Stimulated activated naive CD8-positive, alpha-beta T cell treated with anti-CD3 and anti-CD28 coated beads, Interleukin-15, amount 100 ng/mL, for 72 hours (primary cell): ENCODE data around the gene TCF4.

Experiments used
- ATAC-seq: fragments of 150-1000 bp; cut with Tn5 transposase; 2 replicates; pipeline ENCODE4 v1.10.0; 2021; ENCODE audit warnings: mild to moderate bottlenecking, moderate library complexity
- DNase-seq, 2 donors: peaks; one replicate each; pipeline ENCODE4 v3.0.0; 2021 to 2022
- H3K27ac Mint-ChIP-seq, 2 donors: one replicate each; pipeline ENCODE4 v1.8.0; 2022; ENCODE audit warnings: mild to moderate bottlenecking in 2 of 2, mixed read lengths in 2 of 2, moderate library complexity in 2 of 2
- H3K27me3 Mint-ChIP-seq: one replicate; pipeline ENCODE4 v1.8.0; 2022; ENCODE audit warnings: mixed read lengths
- H3K4me1 Mint-ChIP-seq: one replicate; pipeline ENCODE4 v1.8.0; 2022; ENCODE audit warnings: mild to moderate bottlenecking, mixed read lengths
- H3K4me3 Mint-ChIP-seq, 2 donors: one replicate each; pipeline ENCODE4 v1.8.0; 2022; ENCODE audit warnings: mild to moderate bottlenecking in 2 of 2, mixed read lengths in 2 of 2, moderate library complexity in 1 of 2
- H3K9me3 Mint-ChIP-seq, 2 donors: one replicate each; pipeline ENCODE4 v1.8.0; 2022; ENCODE audit warnings: mixed read lengths in 2 of 2

Gene TCF4

DNA sequence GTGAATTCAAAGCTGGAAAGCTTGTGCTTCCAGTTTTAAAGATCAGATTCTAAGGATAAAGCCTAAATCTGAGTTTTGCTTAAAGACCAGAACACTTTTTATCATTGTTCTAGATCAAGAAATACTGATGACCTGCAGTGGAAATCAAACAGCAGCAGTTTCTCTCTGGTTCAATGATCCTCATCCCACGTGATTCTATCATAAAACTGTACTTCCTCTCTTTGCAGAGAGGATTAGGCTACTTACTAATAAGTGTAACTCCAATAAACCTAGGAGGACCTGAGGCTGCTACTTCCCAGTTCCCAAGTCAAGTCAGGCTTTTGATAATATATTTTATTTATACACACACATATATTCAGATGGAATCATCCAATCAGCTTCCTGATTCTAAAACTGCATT lies 81.9 kb downstream of the TCF4 start:
- H3K27me3 Mint-ChIP-seq: no peaks in the 10 kb centered on the region
- DNase-seq (no peak), ATAC-seq (no peak)
- H3K4me1 Mint-ChIP-seq: peaks cover 21% of the 10 kb centered on the region
- H3K9me3 Mint-ChIP-seq: no peaks in the 10 kb centered on the region
- no peak overlapping the region for H3K4me3 Mint-ChIP-seq
- no peak overlapping the region for H3K27ac Mint-ChIP-seq

DNA sequence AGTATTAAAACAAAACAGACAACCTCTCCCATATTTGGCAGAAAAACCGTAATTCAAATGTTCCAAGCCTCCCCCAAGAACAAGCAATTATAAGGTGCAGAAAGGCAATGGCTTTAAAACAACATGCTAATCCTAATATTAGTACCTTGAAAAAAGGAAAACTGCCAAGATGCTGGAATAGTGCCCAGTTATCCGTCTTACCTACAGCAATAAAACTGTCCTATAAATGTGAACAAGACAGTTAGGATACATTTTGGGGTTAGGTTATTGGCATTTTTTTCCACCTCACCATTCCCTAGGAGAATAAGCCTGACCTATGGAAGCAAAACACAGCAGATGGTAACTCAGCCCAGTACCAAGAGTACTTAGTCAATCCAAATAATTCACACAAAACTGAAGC lies 83.2 kb downstream of the TCF4 start:
- Mint-ChIP-seq H3K9me3 (no peaks in the 10 kb centered on the region), H3K27ac (no peak overlapping the region), H3K27me3 (no peaks in the 10 kb centered on the region), H3K4me3 (no peak overlapping the region), H3K4me1 (peaks cover 15% of the 10 kb centered on the region)
- DNase-seq: no peak
- ATAC-seq: no peak

DNA sequence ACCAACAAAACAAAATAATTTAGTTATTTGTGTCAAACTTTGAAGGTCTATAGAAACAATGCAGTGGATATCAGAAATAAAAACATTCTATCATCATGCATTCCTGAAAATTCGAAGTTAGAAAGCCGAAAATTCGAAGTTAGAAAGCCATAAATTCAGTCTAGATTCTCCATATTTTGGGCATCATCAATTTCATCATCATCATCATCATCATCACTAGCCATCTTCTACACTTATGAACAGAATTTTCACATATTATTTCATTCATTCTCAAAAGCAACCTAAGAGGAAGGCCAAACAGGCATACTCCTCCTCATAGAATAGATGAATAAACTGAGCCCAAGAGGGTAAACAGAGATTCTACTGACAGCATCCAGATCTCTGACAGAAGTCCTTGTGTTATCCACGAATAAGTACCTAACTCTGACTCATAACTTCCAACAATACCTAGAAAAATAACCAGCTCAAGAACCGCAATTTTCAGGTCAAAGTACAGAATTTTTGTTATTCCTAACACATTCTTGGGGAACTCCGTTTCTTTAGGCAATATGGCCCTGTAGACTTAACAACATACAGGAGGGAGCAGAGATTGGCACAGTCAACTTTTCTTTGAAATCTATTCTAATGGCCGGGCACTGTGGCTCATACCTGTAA lies 84.7 kb downstream of the TCF4 start:
- no peak for ATAC-seq
- no peak overlapping the region for H3K27ac Mint-ChIP-seq
- peaks cover 9% of the 10 kb centered on the region for H3K4me1 Mint-ChIP-seq
- no peaks in the 10 kb centered on the region for H3K9me3 Mint-ChIP-seq
- H3K4me3 Mint-ChIP-seq: no peak overlapping the region
- DNase-seq: no peak
- peaks cover under 1% of the 10 kb centered on the region for H3K27me3 Mint-ChIP-seq

DNA sequence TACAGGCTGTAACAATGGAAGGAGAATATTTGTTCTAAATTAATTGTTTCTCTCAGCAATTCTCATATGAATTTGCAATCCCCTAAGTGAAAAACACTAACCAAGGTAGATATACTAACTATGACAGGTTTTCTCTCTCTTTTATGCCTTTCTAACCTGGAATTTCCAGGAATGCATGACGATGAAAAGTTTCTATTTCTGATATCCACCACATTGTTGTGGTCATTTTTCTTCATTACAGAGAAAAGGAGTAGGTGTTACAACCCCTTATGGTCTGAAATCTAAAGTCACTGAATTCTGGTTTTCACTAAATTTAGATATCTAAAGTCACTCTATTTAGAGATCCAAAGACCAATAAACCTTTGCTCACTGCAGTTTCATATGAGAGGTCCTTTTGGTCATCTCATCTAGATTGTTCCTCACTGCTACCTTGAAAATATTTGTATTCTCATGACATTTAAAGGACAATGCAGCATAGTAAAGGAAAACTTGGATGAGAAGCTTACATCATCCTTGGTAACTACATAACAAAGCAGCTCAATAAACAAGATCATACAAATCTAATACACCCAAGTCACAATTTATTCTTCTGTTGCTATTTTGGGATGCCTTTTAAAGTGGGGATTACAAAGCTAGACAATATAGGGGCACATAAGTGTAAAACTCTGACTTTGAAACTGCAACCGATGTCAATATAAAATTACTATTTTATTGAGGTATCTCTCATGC lies 85.8 kb downstream of the TCF4 start:
- Mint-ChIP-seq H3K4me3 (no peak overlapping the region), H3K4me1 (peaks cover 9% of the 10 kb centered on the region), H3K27ac (no peak overlapping the region), H3K9me3 (no peaks in the 10 kb centered on the region), H3K27me3 (peaks cover 7% of the 10 kb centered on the region)
- no peak for DNase-seq
- ATAC-seq: no peak

DNA sequence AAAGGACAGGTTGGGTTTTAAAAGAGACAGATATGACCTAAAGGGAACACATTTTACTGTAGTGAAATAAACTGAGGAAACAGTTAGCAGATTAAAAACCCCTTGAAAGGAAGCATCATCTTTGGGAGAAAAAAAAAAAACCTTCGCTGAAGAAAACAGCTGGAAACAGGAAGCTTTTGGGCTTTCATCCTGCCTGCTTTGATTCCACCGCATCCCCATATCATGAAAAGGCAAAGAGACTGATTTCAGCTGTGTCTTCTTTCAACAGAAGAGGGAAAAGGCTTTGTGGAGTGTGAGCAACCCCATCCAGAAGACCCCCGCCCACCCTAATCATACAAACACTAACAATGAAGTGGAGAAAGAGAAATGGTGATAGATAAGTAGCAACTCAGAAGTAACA lies 86.4 kb downstream of the TCF4 start:
- Mint-ChIP-seq H3K4me1 (peaks cover 9% of the 10 kb centered on the region), H3K9me3 (no peaks in the 10 kb centered on the region), H3K4me3 (no peak overlapping the region), H3K27ac (no peak overlapping the region), H3K27me3 (peaks cover 7% of the 10 kb centered on the region)
- DNase-seq (no peak), ATAC-seq (no peak)

DNA sequence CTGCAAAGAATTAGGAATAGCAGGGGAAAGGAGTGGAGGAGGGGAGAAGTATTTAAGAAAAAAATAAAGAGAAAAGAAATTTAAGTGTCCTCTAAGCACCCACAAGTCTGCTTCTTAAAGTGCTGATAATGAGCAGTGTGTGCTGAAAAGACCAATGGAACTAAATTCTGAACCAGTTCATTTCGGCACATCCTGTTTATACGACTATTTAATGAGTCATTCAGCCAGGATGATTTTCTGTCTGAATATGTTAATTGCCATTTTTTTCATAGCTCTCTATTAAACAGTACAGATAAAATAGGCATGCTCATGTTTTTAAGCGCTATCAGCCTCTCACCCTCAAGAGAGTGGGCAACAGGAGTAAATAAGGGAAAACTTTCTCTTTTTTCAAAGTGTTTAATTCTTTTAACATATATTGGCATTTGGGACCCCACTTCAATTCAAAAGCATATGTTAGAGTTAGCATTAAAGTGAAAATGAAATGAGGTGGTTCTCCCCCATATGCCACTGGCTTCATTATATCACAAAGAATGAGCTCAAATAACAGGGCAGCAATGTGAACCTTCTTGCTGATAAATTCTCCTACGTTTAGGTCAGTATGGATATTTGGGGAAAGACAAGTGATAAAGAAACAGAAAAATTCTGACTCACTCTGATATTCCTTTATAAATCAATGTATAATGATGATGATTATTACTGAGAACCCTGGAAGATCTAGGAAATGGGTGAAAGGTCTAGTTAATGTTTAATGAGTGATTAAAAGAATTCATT lies 87.5 kb downstream of the TCF4 start:
- no peak for DNase-seq
- Mint-ChIP-seq H3K9me3 (no peaks in the 10 kb centered on the region), H3K4me3 (no peak overlapping the region), H3K27ac (no peak overlapping the region), H3K27me3 (peaks cover 7% of the 10 kb centered on the region), H3K4me1 (peaks cover 9% of the 10 kb centered on the region)
- no peak for ATAC-seq

DNA sequence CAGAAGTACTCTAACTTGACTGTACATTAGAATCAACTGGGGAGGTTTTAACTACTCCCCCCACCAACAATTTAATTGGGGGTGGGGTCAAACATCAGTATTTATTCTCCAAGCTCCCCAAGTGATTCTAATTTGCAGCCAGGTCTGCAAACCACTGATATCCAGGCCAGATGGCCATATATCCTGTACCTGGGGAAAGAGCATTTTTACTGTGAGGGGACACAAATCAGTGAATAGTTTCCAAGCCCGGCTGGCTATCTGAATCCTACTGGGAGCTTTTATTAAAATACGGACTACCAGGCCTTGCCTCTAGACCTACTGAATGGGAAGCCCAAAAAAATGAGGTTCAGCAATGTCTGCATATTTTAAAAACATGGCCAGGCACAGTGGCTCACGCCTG lies 88.5 kb downstream of the TCF4 start:
- no peak overlapping the region for H3K4me3 Mint-ChIP-seq
- H3K4me1 Mint-ChIP-seq: peaks cover 9% of the 10 kb centered on the region
- H3K27ac Mint-ChIP-seq: no peak overlapping the region
- H3K27me3 Mint-ChIP-seq: peaks cover 13% of the 10 kb centered on the region
- DNase-seq: no peak
- H3K9me3 Mint-ChIP-seq: no peaks in the 10 kb centered on the region
- no peak for ATAC-seq

DNA sequence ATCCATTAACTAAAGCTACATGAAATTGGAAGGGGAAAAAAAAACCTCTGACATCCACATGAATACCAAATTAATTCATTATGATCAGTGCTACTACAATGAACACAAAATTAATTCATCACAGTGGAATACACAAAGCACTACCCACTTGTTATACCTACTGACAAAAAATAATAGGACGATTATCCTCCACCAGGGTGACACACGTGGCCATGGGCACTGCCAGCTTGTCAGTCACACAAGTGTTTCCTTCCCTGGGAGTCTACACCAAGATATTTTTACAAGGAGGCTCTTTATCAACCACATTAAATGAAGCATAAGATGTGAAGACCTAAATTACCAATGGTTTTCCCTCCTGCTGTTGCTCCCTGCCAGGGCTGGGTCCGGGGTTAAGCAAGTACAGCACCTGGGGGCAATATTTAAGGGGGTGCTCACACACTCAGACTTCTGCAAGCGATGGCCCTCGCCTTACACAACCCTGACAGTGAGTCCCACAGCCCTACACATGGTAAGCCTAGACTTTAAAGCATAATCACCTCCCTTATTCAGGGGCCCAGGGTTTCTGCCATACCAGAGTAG lies 90.1 kb downstream of the TCF4 start:
- Mint-ChIP-seq H3K9me3 (no peaks in the 10 kb centered on the region), H3K27me3 (peaks cover 21% of the 10 kb centered on the region), H3K4me1 (peaks cover 9% of the 10 kb centered on the region), H3K27ac (no peak overlapping the region), H3K4me3 (no peak overlapping the region)
- ATAC-seq (peak; percentile 35), DNase-seq (no peak)

DNA sequence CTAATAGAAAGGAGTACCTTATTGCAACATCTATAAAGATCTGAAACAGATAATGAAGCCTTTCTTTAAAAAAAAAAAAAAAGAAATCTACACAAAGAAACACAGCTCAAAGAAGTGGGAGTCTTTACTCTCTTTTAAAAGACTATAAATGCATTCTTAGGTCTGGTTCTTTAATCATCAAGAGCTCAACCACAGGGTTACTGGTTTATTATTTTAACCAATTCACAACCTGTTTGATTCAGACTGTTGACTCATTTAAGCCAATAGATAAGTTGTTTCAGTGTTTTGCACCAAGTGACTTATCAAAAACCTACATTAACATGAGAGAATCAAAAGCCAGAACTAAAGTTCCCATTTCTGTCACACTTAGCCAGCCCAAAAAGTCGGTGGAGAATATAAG lies 93.1 kb downstream of the TCF4 start:
- Mint-ChIP-seq H3K4me3 (no peak overlapping the region), H3K27me3 (peaks cover 44% of the 10 kb centered on the region), H3K27ac (no peak overlapping the region), H3K4me1 (peaks cover under 1% of the 10 kb centered on the region), H3K9me3 (no peaks in the 10 kb centered on the region)
- ATAC-seq (no peak), DNase-seq (no peak)

DNA sequence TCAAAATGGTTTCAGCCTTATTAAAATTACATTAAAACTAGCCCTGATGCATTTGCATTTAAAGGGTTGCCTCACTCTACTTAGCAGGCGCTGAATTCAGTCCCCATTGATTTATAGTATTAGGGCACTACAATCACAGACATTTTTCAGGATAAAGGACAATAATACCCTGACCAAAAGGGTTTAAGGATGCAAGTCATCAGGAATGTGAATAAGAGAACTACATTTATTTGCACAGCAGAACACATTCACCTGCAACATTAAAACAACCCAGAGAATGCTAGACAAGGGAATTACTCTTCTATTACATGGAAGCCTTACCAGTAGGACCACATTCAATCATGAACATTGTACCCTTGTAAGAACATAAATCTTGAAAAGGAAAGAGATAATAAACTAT lies 93.6 kb downstream of the TCF4 start:
- no peak overlapping the region for H3K4me3 Mint-ChIP-seq
- DNase-seq: no peak
- H3K27me3 Mint-ChIP-seq: peaks cover 44% of the 10 kb centered on the region
- no peak overlapping the region for H3K27ac Mint-ChIP-seq
- ATAC-seq: no peak
- peaks cover 5% of the 10 kb centered on the region for H3K4me1 Mint-ChIP-seq
- no peaks in the 10 kb centered on the region for H3K9me3 Mint-ChIP-seq

DNA sequence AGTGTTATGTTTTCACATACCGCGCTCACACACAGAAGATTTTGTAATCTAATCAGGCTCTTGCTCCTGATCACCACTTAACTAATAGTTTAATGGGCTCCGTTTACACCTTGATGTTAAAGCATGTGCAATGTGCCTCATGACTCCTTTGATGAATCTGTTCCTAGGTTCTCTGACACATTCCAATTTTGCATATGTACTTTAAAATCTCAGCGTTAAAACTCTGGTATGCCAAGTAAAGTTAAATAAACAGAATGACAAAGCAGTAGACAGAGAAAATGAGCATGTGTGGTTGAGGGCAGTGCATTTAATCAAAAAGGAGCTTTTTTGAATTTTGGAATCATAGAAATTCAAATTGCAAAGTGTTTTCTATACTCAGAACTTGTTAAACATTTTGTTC lies 96.4 kb downstream of the TCF4 start:
- ATAC-seq: no peak
- Mint-ChIP-seq H3K4me1 (peaks cover 21% of the 10 kb centered on the region), H3K4me3 (no peak overlapping the region), H3K9me3 (no peaks in the 10 kb centered on the region), H3K27ac (no peak overlapping the region), H3K27me3 (peaks cover 44% of the 10 kb centered on the region)
- no peak for DNase-seq

DNA sequence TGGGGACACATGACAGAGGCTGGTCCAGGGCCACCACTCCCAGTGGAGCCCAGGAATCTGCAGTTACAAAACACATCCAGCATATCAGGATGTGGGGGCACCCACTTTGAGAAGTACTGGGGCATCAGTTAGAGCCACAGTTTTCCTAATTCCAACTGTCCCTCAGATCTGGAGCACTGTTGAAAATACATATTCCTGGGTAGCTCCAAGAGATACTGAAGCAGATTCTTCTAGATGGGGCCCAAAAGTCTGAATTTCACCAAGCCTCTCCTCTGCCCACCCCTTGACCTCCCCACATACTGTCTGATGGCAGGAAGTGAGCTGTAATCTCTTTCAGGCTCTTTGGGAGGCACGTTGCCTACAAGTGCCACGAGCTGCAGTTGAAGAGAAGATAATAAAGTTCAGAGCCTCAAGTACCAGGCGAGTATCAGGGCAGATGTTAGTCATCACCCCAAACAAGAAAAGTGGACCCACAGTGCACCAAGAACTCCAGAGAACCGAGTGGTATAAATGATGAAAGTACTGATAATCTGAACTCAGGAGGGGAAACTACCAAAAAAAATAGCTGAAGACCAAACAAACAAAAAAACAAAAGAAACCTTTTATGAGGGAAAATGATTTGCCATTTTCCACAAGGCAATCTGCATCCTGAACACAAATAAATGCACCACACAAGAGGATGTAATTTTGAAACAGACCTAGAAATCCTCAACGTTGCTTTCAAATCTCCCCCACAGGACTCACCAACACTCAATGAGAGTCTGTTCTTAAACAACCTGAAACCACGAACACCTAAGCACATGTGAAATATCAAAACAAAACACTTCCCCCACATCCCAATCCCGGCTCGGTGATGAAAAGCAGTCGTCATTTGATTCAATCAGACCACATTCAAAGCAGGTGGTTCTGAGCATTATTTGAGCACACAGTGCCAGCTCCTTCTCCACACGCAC lies 98.7 kb downstream of the TCF4 start:
- Mint-ChIP-seq H3K9me3 (no peaks in the 10 kb centered on the region), H3K27ac (peak overlapping the region; percentile 69 to 94), H3K4me3 (peak overlapping the region; percentile 50 to 62), H3K27me3 (peaks cover 42% of the 10 kb centered on the region), H3K4me1 (peaks cover 33% of the 10 kb centered on the region)
- DNase-seq: peak; percentile 44 to 71
- ATAC-seq: peak; percentile 92

DNA sequence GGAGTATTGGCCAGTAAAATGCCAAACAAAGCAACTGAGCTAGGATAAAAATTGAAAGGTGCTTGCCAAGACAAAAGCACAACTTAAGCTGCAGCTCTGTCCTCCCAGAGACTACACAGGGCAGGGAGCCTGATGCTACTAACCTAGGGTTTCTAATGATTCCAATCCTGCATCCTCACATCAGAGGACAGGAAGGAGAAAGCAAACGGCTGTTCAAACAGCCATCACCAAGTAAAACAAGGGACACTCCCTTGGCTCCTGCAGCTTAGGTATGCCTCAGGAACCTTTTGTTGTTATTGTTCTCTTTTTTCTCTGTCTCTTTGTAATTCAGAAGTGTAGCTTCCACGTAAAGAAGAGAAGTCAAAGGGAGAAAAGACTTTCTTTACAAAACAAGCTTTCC lies 99.5 kb downstream of the TCF4 start:
- Mint-ChIP-seq H3K27ac (no peak overlapping the region), H3K27me3 (peaks cover 38% of the 10 kb centered on the region), H3K9me3 (no peaks in the 10 kb centered on the region), H3K4me3 (peak overlapping the region in 1 of 2 donors; percentile 62), H3K4me1 (peaks cover 33% of the 10 kb centered on the region)
- ATAC-seq (no peak), DNase-seq (no peak)

DNA sequence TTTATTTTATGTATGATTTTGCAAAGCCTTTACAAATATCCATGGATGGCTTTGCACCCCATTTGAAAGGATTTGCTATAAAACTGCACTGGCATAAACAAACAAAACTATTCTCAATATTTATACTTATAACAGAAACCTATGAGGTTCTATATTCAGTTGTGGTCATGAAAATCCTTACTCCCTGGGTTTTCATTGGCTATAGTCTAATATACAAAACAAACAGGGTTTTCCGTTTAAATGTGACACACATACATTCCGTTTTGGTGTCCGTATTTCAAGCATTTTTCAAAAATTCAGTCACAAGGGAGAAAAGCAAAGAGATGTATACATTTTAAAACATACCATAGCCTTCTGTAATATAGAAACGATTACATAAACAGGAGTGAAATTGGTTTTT lies 100.0 kb downstream of the TCF4 start:
- Mint-ChIP-seq H3K27me3 (peaks cover 37% of the 10 kb centered on the region), H3K27ac (no peak overlapping the region), H3K9me3 (no peaks in the 10 kb centered on the region), H3K4me1 (peaks cover 33% of the 10 kb centered on the region), H3K4me3 (no peak overlapping the region)
- ATAC-seq (no peak), DNase-seq (no peak)

DNA sequence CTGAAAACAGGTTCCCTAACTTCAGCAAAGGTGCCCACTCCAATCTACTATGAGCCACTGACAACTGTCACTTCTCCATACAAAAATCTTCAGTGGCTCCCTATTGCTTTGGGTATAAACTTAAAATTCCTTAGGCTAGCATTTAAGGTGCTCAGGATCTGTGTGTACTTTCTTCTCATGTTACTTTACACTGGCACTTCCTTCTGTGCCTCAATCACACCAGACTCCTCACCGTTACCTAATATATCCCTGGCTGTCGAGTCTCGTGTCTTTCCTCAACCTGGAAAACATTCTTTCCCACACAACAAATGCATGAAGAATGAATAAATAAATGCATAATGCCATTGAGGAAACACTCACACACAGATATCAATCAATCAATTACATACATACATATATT lies 101.1 kb downstream of the TCF4 start:
- Mint-ChIP-seq H3K4me1 (peaks cover 33% of the 10 kb centered on the region), H3K4me3 (no peak overlapping the region), H3K27ac (peak overlapping the region in 1 of 2 donors; percentile 55), H3K27me3 (peaks cover 27% of the 10 kb centered on the region), H3K9me3 (no peaks in the 10 kb centered on the region)
- ATAC-seq (no peak), DNase-seq (no peak)
